Activated naive CD8-positive, alpha-beta T cell (primary cell): Measurements from ENCODE around the gene SLC35G1.
A peak's percentile ranks its signal among the peaks of the same experiment; 100 is the strongest.

Experiments used
- H3K27ac Mint-ChIP-seq: one replicate; pipeline ENCODE4 v1.8.0; 2021; ENCODE audit warnings: mixed read lengths
- H3K27me3 Mint-ChIP-seq: one replicate; pipeline ENCODE4 v1.8.0; 2021; ENCODE audit warnings: mixed read lengths
- H3K36me3 Mint-ChIP-seq: one replicate; pipeline ENCODE4 v1.8.0; 2021; ENCODE audit warnings: mixed read lengths
- H3K4me1 Mint-ChIP-seq: one replicate; pipeline ENCODE4 v1.8.0; 2021; ENCODE audit warnings: low read depth, mixed read lengths
- H3K4me3 Mint-ChIP-seq: one replicate; pipeline ENCODE4 v1.8.0; 2021; ENCODE audit warnings: mild to moderate bottlenecking, mixed read lengths
- H3K9me3 Mint-ChIP-seq: one replicate; pipeline ENCODE4 v1.8.0; 2021; ENCODE audit warnings: low read depth, mixed read lengths

The SLC35G1 gene

DNA sequence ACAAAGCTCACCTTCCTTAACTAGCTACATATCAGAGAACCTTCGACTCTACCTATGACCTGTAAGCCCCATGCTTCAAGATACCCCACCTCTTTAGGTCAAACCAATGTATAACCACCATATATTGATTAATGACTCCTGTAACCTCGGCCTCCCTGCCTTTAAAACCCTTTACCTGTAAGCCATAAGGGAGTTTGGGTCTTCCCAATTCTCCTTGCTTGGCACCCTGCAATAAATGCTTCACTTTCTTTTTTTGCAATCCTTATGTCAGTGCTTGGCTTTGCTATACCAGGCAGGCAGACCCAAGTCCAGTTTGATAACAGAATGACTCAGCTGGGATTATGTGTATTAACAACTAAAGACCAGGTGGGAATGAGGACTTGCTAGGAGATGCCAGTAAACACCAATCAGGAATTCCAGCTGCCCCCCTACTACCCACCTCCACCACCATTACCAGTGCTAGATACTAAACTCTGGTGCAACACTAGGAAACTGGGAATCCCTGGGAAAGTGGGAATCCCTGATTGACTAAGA lies 22.0 kb upstream of the SLC35G1 start:
- Mint-ChIP-seq H3K27ac (no peak overlapping the region), H3K4me3 (no peak overlapping the region), H3K9me3 (no peaks in the 10 kb centered on the region), H3K4me1 (no peaks in the 10 kb centered on the region), H3K27me3 (peaks cover 25% of the 10 kb centered on the region), H3K36me3 (no peaks in the 10 kb centered on the region)

DNA sequence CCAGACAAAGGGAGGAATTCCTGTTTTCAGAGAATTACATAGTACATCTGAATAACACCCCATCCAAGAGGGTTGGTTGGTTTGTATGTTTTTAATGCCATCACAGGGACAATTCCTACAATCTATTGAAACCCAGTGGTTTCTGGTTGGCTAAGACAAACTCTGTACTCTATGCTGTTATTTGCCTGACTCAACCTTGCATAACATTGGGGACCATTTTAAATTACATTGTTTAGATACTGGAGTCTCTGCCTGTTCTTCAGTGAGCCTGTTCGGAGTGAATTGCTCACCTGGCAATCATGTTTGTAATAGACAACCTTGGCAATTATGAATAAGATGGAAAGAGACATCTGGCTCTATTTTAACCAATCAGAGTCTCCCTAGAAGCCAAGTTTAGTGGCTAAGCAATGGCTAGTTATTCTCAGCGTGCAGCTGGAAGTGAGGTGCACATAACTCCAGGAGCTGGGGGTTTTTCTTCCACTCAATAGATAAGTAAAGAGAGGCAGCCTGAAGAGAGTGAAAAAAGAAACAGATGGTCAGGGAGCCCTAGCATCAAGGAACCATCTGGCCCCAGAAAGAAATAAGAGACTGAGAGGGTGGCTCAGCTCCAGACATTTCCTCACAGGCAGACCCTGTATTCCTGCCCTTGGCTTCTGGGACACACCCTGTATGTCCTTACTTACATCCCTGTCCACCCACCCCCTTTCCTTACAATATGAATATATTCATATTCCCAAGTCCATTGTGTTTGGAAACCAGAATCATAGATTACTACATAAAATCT lies 21.2 kb upstream of the SLC35G1 start:
- Mint-ChIP-seq H3K4me3 (no peak overlapping the region), H3K36me3 (no peaks in the 10 kb centered on the region), H3K27ac (no peak overlapping the region), H3K27me3 (peaks cover 21% of the 10 kb centered on the region), H3K4me1 (no peaks in the 10 kb centered on the region), H3K9me3 (no peaks in the 10 kb centered on the region)

DNA sequence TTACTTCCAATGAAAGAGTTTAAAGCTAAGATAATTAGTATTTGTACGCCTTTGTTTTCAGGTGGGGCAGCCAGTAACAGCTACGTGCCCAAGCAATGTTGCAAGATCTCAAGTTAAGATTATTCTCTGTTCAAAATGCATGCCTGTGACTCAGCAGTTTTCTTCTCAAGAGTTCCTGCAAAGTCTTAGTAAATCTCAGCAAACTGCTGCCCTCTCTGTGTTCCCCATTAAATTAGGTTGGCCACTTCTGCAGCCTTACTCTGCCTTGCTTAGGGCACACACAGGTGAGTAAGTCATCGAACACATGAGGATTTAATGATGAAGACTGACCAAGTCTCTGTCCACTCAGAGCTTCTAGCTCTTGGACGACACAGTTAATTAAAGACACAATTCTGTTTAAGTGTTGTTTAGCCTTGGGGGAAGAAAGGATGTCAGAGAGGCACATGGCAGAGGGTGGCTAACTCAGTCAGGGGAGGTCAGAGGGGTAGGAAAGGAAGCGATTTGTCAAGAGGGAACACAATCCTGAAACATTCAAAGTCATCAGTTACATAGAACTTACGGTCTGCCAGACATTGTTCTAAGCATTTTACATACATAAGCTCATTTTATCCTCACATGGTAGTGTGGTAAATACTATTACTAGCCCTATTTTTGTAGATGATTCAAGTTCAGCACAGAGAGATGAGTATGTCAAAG lies 20.2 kb upstream of the SLC35G1 start:
- no peak overlapping the region for H3K27ac Mint-ChIP-seq
- no peak overlapping the region for H3K4me3 Mint-ChIP-seq
- H3K27me3 Mint-ChIP-seq: peaks cover 17% of the 10 kb centered on the region
- no peaks in the 10 kb centered on the region for H3K36me3 Mint-ChIP-seq
- H3K9me3 Mint-ChIP-seq: no peaks in the 10 kb centered on the region
- no peaks in the 10 kb centered on the region for H3K4me1 Mint-ChIP-seq

DNA sequence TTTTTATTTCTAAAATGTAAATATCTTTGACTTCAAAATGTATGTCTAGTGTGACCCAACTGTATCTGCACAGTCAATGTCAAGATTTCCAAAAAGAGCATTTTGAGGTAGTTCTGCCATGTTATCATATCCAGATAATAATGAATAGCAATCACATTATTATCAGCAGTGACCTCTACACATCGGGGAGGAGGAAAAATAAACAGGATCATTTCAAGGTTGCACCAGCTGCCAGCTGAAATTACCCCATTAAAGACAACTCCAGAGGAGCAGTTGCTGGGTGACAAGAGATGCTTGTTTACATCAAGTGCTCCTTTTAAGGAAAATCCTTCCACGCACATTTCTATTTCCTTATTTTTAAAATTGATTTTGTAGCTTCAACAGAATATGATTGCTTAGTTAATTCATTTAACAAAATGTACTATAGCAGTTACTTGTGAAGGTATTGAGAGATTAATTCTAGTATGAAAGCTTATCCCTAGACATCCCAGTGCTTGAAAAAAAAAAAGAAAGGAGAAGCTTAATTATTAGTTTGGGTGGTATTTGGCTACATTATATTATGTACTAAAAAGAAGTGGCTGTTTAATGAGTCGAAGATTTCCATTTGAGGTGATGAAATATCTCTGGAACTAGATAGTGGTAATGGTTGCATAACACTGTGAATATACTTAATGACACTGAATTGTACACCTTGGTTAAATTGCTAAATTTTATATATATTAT lies 19.3 kb upstream of the SLC35G1 start:
- no peaks in the 10 kb centered on the region for H3K4me1 Mint-ChIP-seq
- H3K9me3 Mint-ChIP-seq: no peaks in the 10 kb centered on the region
- no peak overlapping the region for H3K27ac Mint-ChIP-seq
- H3K36me3 Mint-ChIP-seq: no peaks in the 10 kb centered on the region
- no peak overlapping the region for H3K4me3 Mint-ChIP-seq
- peaks cover 17% of the 10 kb centered on the region for H3K27me3 Mint-ChIP-seq

DNA sequence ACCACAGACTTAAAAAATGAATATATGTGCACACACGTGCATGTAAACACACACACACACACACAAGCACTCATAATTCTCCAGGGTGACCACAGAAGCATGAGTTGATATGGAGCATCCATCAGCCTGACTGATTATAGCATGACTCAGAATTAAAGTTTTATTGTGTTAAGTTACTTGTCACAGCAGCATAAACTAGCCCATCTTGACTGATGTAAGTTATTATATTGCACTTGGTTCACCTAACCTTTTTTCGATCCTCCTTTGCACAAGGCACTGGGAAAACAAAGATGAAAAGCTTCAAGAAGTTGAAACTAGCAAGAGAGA lies 18.8 kb upstream of the SLC35G1 start:
- Mint-ChIP-seq H3K4me1 (no peaks in the 10 kb centered on the region), H3K27me3 (peaks cover 17% of the 10 kb centered on the region), H3K36me3 (no peaks in the 10 kb centered on the region)

DNA sequence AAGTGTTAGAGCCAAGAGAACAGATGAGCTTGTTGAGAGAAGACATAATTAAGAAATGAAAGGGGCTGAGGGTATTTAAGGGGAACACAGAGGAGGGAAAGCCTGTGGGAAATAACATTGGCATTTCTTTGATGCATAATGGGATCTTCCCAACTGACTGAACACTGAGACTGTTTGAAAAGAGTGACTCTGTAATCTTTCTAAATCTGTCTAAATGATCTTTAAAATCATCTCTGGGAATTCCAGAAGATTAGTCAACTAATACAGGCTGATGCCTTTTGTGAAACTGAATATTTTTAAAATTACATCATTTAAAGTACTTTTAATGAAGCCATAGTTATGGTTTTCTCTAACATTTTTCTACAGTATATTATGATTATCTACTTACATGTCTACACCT lies 17.4 kb upstream of the SLC35G1 start:
- H3K27ac Mint-ChIP-seq: no peak overlapping the region
- H3K36me3 Mint-ChIP-seq: no peaks in the 10 kb centered on the region
- peaks cover 17% of the 10 kb centered on the region for H3K27me3 Mint-ChIP-seq
- no peaks in the 10 kb centered on the region for H3K4me1 Mint-ChIP-seq
- H3K9me3 Mint-ChIP-seq: no peaks in the 10 kb centered on the region
- no peak overlapping the region for H3K4me3 Mint-ChIP-seq

More for the DNA sequence above, 18.8 kb upstream of the SLC35G1 start:
- H3K27ac Mint-ChIP-seq: no peak overlapping the region
- no peak overlapping the region for H3K4me3 Mint-ChIP-seq
- no peaks in the 10 kb centered on the region for H3K9me3 Mint-ChIP-seq

DNA sequence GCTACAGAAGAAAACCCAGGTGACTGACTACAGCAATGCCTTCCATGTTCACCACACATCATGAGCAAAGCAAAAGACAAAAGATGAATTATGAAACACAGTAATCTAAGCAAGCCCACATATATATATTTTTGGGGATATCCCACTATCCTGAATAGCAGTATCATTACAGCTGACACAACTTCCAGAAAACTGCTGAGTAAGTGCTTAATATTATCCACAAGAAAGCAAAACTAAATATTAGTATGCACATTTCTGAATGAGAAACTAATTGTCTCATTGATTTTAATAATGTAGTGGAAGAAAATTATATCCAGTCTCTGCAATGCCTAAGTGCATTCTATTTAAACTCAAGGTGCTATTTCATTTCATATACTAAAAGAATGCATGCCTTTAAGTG lies 14.5 kb upstream of the SLC35G1 start:
- peaks cover 22% of the 10 kb centered on the region for H3K27me3 Mint-ChIP-seq

DNA sequence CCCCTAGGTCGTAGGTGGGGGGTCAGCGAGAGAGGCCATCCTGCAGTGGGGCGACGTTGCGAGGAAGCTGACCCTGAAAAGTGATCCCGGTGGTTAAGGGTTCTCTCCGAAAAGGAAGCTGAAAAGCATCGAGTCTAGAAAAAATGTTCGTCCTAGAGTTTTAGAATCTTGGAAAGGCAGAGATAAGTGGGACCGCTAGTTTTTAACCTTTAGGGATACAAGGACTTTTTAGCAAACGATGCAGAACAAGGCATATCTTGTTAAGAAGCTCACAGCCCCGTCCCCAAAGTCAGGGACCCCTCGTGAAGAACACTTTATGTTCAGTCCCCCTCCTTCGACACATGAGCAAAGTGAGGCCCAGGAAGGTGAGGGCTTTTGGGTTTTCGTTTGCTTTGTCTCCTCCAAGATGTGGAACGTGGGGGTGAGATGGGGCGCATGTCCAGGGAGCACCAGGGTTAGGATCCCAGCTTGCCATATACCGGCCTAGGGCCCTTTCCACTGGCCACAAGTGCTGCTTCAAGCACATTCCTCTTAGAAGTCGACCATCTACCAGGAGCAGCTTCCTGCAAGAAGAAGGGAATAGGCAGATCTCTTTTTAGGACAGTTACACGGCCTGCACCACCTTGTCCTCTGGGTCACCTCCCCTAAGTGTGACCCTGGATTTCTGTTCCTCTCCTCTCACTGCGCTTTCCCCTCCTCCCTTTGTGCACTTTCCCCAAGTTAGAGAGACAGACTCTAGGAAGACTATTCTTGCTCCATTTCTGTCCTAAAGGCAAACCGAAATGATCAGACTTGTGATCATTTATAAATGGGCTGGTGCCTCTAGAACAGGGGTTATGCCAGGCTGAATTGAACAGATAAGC lies 969 bp downstream of the SLC35G1 start:
- Mint-ChIP-seq H3K36me3 (peaks cover 8% of the 10 kb centered on the region), H3K4me1 (peaks cover 39% of the 10 kb centered on the region), H3K9me3 (no peaks in the 10 kb centered on the region), H3K27me3 (no peaks in the 10 kb centered on the region), H3K4me3 (peak overlapping the region; percentile 87), H3K27ac (peak overlapping the region; percentile 81)

More for the DNA sequence above, 14.5 kb upstream of the SLC35G1 start:
- Mint-ChIP-seq H3K4me3 (no peak overlapping the region), H3K4me1 (no peaks in the 10 kb centered on the region), H3K9me3 (no peaks in the 10 kb centered on the region), H3K36me3 (no peaks in the 10 kb centered on the region), H3K27ac (no peak overlapping the region)

DNA sequence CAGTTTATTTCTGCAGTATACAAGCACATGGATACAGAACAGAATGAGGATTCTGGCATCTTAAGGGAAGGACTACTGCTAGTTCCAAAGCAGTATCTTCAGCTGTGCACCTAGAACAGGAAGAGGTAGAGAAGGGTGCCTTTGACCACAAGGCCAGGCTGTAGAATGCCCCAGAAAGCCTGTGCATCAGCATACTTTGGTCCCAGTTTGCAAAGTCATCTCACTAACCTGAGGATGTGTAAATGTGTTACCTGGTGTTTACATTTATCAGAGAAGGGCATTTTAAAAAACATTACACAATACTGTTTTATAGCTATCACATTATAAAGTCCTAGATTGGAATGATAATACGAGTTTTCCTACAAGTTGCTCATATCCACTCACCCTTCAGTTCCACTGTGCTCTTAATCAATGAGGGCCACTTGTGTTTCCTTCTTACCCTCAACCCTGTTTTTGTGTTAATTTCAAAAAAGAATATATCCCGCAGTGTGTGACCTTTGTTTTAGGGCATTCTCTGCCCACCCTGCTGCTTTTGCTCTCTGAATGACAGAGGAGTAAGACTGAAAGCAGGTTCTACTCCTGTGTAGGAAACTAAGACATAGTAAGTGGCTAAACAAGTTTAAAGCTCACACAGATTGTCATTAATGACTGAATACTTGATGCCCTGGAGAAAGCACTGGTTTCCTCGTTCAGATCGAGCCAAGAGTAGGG lies 3.4 kb downstream of the SLC35G1 start:
- H3K9me3 Mint-ChIP-seq: no peaks in the 10 kb centered on the region
- no peaks in the 10 kb centered on the region for H3K27me3 Mint-ChIP-seq
- H3K4me3 Mint-ChIP-seq: no peak overlapping the region
- H3K4me1 Mint-ChIP-seq: peaks cover 39% of the 10 kb centered on the region
- H3K27ac Mint-ChIP-seq: no peak overlapping the region
- H3K36me3 Mint-ChIP-seq: peaks cover 13% of the 10 kb centered on the region

DNA sequence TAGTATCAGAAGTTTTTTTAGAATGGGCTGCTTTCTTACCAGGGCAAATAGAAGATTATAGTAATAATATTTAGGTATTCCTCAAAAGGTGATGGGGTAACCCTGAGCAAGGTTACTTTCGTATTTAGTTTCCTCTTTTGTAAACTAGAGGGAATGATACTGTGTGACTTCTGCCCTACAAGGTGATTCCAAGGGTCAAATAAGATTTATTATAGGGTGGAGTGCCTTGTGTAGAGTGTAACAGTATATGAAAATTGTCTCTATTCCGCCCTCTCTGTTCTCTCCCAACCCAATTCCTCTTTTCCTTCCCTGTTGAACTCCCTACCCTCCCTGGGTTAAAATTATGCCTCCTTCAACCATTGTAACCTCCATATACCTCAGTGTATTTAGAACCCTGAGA lies 5.3 kb downstream of the SLC35G1 start:
- Mint-ChIP-seq H3K27ac (no peak overlapping the region), H3K36me3 (peaks cover 16% of the 10 kb centered on the region), H3K9me3 (no peaks in the 10 kb centered on the region), H3K4me3 (no peak overlapping the region), H3K4me1 (peaks cover 34% of the 10 kb centered on the region), H3K27me3 (no peaks in the 10 kb centered on the region)

DNA sequence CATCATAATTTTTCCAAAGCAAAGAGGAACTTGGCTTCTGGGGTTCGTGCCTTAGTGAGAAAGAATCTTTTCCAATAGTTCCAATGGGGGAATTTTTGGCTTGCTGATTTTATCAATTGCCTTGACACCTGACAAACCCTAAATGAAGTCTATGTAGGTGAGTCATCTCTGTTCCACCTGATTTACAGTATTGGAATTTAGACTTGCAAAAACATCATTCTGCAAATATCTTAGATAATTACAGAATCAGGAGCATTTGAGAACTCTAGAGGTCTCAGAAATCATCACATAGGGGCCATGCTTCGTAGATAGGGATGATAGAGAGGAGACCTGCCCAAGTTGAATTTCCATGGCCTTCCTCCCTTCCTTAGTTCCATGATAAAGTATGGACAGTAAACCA lies 9.3 kb downstream of the SLC35G1 start:
- Mint-ChIP-seq H3K4me1 (peaks cover 25% of the 10 kb centered on the region), H3K27ac (no peak overlapping the region), H3K27me3 (no peaks in the 10 kb centered on the region), H3K4me3 (no peak overlapping the region), H3K36me3 (peaks cover 21% of the 10 kb centered on the region), H3K9me3 (no peaks in the 10 kb centered on the region)

DNA sequence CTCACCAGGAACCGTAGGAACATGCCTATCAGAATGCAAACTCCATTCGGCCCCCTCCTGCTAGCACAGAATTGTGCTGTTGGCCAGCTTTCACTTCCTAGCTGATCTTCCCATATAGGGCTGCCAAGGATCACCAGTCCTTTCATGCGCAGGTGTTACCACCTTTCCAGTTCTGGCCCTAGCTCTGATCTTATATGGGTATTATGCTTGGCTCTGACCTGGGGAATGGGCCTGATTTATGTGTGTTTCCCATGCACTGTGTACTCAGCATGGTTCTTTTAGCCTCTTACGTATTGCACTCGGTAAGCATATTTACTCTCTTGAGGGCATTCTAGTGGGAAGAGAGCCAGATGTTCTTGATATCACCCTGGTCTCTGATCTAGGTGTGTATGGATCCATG lies 11.1 kb downstream of the SLC35G1 start:
- H3K36me3 Mint-ChIP-seq: peaks cover 24% of the 10 kb centered on the region
- no peaks in the 10 kb centered on the region for H3K9me3 Mint-ChIP-seq
- no peak overlapping the region for H3K27ac Mint-ChIP-seq
- H3K4me1 Mint-ChIP-seq: peaks cover 26% of the 10 kb centered on the region
- H3K27me3 Mint-ChIP-seq: no peaks in the 10 kb centered on the region
- H3K4me3 Mint-ChIP-seq: no peak overlapping the region

DNA sequence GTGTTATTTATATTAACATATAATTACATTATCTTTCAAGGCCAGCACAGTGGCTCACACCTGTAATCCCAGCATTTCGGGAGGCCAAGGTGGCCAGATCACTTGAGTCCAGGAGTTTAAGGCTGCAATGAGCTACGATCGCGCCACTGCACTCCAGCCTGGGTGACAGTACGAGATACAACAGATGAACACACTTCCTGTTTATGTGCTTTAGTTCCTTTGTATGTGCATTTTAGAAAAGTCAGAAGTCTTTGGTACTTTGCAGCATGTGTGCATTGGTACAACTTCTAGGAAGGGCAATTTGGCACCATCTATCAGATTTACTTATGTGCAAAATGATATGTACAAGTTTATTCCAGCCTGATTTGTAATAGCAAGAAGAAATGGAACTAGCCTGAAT lies 13.3 kb downstream of the SLC35G1 start:
- Mint-ChIP-seq H3K4me3 (peak overlapping the region; percentile 32), H3K9me3 (no peaks in the 10 kb centered on the region), H3K27ac (no peak overlapping the region)

DNA sequence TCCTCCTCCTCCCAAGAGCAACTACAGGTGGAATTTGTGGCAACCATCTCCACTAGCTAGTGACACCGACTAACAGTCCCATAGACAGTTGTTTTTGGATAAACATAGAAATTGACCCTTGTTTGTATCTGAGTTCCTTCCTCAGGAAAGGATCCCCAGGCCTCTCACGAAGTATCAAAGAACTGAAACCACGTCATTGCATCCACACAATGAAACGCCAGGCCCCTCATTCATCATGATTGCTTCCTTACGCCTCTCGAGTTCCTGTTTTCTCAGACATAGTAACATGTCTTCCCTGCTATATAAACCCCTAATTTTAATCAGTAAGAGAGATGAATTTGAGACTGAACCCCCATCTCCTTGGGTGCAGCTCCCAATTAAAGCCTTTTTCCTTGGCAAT lies 18.1 kb downstream of the SLC35G1 start:
- Mint-ChIP-seq H3K9me3 (no peaks in the 10 kb centered on the region), H3K27me3 (no peaks in the 10 kb centered on the region), H3K36me3 (peaks cover 24% of the 10 kb centered on the region), H3K4me3 (no peak overlapping the region), H3K4me1 (peaks cover 11% of the 10 kb centered on the region), H3K27ac (no peak overlapping the region)

More for the DNA sequence above, 13.3 kb downstream of the SLC35G1 start:
- Mint-ChIP-seq H3K4me1 (peaks cover 26% of the 10 kb centered on the region), H3K36me3 (peaks cover 24% of the 10 kb centered on the region), H3K27me3 (no peaks in the 10 kb centered on the region)
